ENCODE measurements around the gene CNDP1.
"Not testable (repeated sequence)": the region's sequence is repeated elsewhere in the genome, so short reads cannot be mapped to it uniquely, and the experiment has no call there.

Gene CNDP1

DNA sequence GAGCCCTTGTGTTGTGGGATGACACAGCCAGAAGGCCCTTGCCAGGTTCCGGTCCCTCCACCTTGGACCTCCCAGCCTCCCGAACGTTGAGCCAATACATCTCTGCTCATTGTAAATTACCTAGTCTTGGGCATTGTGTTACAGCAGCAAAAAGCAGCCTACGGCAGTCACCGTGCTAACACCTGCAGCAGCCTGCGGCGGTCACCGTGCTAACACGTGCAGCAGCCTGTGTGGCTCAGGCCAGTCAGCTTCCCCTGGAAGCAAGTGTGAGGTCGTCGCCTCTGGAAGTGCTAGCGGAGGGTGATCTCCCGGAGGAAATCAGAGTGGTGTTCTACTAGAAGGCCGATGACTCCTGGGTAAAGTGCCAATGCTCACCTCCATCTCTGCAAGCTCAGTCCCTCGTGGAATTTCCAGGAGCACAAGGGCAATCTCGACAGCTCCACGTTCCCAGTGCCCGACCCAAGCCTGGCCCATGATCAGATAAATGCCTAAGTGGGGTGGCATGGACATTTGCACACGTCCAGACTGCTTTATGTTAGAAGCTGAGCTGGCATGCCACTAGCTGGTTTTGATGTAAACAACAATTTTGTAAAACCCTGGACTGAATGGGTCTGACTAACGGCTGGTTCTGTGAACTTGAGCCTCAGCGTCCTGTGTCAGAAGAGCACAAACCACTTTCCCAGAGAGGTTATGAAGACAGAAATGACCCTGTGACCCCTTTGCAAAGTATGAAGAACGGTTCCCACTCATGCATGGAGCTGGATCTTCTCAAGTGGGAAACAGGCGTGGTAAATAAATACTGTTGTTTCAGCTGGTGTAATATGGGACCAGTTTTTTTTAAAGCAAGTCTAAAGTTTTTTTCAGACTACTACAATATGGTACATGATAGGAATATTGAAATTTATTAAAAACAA lies 11.4 kb upstream of the CNDP1 start:
- DNase-seq, result no peak

DNA sequence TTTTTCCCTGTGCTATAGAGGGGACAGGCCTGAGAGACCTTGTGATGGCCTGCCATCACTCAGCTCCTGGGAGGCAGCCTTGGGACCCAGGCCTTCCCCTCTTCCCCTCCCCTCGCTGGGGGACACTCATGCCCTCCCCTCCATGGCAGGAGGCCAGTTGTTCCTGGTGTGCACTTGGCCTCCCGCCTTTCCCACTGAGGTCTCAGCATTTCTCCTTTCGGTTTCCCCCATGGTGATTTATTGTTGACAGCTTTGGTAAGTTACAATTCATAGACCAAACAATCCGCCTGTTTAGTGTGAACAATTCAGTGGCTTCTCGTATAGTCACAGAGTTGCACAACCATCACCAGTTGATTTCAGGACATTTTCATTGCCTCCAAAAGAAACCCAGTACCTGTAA lies 10.2 kb upstream of the CNDP1 start:
- no peak for DNase-seq

DNA sequence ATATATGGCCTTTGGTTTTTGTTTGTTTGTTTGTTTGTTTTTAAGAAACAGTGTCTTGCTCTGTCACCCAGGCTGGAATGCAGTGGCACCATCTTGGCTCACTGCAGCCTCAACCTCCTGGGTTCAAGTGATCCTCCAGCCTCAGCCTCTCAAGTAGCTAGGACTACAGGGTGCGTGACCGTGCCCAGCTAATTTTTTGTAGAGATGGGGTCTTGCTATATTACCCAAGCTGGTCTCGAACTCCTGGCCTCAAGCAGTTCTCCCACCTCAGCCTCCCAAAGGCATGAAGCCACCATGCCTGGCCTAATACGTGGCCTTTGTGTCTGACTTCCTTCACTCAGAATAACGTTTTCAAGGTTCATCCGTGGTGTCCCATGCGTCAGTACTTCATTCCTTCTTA lies 9.4 kb upstream of the CNDP1 start:
- DNase-seq, result not testable (repeated sequence)

DNA sequence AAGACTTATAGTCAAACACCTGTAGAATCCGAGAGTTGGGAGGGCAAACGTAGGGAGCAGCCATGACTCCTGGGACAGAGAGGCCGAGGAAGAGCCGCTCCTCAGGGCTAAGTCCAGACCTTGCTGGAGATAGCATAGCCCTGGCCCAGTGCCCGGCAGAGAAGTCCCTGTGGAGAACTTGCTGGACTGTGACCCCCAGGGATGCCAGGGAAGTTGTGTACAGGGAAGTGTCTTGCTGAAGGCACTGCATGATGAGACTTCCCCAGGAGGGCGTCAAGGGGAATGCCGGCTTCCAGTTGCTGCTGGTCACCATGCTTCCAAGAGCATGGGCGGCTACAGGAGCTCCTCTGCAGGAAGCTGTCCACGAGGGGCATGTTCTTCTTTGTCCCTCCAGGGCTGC lies 8.6 kb upstream of the CNDP1 start:
- no peak for DNase-seq

DNA sequence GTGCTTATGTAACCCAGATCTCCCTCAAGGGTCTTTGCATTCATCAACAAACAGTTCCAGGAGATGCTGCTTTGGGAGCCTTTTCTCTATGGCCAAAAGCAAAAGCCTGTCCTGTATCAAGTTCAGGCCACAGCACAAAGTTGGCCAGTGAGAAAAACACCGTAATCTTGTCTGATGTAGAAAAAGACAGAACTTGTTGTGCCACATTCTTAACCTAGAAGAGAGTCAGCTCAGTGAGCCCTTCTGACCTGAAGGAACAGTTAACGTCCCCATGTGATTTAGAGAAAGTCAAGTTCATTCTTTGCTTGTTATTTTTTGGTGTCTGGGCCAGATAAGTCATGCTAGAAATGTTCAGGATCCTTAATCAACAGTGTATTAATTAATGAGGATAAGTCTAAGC lies 7.8 kb upstream of the CNDP1 start:
- no peak for DNase-seq

DNA sequence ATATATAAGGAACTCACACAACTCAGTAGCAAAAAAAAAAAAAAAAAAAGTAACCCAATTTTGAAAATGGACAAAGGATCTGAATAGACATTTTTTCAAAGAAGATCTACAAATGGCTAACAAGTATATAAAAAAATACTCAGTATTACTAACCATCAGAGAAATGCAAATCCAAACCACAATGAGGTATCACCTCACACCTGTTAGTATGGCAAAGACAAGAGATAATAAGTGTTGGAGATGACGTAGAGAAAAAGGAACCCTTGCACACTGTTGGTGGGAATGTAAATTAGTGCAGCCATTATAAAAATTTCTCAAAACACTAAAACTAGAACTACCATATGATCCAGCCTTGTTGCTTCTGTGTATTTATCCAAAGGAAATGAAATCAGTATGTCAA lies 5.8 kb upstream of the CNDP1 start:
- no peak for DNase-seq

DNA sequence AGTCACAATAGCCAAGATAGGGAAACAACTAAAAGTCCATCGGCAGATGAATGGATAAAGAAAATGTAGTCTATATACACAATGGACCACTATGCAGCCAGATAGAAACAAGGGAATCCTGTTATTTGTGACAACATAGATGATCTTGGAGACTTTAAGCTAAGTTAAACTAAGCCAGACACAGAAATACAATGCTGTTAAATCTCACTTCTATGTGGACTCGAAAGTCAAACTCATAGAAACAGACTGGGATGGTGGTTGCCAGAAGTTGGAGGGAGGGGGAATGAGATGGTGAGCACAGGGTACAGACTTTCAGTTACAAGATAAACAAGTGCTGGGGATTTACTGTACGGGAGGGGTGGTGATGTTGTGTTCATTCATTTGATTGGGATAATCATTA lies 5.4 kb upstream of the CNDP1 start:
- DNase-seq, result no peak

DNA sequence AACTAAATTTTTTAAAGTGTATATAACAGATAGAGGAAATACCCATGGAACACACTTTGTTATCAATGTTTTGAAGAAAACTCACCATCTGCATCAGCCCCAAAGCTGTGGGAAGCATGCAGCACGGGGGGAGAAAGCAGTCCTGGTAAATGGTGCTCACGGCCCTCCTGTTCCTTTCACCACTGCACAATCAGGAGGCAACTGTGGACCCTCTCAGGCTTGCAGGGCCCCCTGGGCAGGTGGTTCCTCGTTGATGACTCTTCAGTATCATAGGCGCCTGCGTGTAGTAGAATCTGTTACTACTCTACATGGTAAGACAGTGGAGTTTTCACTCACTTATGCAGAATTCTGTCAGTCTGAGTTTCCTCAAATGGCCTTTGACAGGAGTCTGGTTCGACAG lies 4.9 kb upstream of the CNDP1 start:
- DNase-seq, result no peak

DNA sequence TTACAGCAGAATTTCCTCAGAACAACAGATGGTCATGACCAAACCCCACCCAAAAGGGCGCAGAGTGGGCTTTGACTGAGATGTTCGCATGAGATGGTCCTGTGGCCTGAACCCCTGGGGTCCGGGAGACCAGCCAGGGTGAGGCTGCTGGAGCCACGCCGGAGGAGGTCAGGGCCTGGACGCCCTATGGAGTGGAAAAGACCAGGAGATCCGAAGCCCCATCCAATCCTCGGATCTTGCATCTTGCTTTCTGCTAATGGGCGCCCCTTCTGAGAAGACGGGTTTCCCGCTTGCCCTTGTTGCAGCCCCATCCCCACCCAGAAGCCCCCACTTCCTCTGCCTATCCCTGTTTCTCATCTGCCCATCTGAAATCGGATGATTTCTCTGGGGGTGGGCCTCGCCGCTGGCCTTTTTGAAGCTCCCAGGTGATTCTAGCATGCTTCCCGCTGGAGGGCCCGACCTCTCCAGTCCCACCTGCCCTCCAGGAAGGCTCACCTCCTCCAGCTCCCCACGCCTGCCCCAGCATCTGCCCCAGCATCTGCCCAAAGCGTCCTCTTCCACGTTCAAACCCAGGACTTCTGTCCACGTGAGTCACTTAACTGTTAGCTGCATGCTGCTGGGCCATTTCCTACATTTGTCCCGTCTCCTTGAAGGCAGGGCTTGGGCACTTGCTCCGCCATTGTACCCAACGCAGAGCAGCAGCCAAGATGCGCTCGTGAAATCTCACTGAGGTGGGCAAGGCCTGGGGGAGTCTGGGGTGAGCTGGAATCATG lies 4.3 kb upstream of the CNDP1 start:
- DNase-seq, result no peak

DNA sequence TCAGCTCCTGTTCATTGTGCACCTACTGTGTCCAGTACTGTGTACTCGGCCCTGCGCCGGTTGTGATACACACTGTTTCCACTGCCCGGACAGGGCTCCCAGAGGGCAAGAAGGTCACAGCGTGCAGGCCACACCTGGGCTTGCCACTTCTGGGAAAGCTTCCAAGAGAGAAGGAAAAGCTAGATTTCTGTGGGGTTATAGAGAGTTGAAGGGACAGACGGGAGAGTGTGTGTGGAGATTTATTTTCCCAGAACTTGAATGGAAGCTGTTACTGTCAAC lies 3.8 kb upstream of the CNDP1 start:
- no peak for DNase-seq

DNA sequence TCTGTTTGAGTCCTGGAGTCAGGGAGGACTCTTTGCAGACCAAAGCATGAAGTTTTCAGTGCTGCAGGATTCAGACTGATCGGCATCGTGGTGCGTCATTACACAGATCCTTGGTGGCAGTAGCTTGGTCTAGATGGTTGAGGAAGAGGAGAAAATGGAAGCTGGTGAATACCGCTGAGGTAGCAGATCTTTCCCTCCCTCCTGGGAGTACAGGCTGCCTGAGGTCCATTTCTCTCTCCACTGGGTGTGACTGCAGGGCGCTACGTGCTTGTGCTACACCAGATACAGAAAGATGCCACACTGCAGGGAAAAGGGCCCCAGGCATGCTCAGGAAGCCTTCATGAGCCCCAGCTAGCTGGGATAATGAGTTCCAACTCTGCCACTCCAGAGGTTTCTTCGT lies 3.3 kb upstream of the CNDP1 start:
- no peak for DNase-seq

DNA sequence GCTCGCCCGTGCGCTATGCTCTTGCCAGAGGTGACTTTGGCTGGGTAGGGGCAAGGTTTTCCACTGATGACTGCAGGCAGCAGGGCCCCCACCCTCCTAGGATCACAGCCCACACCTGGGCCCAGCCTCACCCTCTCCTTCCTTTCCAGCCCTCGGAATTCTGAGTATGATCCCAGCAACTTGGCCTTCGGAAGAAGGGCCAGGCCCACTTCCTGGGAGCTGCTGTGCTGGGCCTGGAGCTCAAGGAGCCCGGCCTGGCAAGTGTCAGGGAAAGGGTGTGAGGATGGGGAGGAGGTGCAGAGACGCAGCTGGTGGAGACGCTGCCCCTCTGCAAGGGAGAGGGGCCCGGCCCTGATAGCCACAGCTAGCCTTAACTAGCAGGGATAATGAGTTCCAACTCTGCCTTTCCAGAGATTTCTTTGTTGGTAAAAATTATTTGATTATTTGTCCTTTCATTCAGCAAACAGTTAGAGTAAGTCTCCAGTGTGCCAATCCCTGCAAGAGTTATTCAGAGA lies 1.7 kb upstream of the CNDP1 start:
- no peak for DNase-seq

DNA sequence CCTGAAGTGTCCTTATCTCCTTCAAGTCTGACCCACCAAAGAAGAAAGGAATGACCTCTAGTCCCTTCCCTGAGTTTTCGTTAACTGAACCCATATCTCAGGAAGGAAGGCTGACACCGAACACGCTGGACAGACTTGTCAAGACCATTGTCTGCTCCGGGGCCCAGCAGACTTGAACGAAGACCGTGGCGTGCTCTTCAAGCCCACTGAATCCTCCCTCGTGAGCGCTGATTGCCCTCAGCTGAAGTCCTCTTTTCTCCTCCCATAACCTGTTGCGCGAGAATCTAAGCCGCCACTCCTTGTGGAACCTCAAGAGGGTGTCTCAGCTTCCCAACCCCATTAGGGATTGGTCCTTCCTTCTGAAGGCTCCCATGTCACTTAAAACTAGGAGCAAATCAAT lies 634 bp upstream of the CNDP1 start:
- DNase-seq, result no peak

DNA sequence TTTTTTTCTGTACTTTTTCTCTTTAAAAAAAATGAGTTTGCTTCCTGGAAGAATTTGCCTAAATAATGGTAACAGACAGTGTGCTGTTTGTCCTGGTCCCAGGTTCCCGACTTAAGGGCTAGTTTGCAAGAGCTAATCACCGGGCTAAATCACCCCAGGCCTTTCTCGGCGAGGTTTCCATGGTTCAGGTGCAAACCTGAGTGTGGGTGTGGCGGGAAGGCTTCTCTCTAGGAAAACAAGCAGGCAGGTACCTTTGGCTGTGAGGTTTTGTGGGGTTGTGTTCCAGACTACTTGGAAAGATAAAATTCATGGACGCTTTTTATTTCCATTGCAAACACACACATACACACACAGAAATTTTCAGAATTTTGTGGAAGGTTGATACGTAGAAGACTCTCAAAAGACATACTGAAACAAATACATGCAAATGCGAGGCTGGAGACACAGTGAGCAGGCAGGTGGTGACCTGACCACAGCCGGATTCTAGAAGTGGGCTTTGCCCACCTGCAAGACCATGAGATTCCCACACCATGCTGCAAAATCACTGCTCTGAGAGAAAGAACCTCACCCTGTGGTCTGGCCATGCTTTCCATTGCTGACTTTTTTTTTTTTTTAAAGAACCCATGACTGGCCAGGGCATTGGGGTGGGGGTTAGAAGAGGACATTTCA lies 815 bp downstream of the CNDP1 start:
- DNase-seq, result no peak

DNA sequence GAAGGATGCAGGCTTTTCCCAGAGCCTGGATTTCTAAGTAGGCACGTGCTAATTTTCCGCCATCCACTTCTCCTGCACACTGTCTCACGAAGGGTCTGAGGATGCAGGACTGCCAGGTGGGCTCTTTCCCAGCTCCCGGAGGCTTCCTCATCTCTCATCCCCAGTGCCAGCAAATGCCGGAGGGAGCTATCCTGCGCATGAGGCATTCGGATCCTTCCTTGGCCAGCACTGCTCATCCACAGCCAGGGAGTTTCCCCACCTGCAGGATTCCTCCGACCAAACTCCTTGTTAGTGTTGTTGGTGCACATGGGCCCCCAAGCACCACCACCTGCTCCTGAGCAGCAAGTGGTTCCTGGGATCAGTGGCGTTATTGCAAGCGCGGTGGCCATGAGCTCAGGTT lies 5.0 kb downstream of the CNDP1 start:
- DNase-seq, result no peak

DNA sequence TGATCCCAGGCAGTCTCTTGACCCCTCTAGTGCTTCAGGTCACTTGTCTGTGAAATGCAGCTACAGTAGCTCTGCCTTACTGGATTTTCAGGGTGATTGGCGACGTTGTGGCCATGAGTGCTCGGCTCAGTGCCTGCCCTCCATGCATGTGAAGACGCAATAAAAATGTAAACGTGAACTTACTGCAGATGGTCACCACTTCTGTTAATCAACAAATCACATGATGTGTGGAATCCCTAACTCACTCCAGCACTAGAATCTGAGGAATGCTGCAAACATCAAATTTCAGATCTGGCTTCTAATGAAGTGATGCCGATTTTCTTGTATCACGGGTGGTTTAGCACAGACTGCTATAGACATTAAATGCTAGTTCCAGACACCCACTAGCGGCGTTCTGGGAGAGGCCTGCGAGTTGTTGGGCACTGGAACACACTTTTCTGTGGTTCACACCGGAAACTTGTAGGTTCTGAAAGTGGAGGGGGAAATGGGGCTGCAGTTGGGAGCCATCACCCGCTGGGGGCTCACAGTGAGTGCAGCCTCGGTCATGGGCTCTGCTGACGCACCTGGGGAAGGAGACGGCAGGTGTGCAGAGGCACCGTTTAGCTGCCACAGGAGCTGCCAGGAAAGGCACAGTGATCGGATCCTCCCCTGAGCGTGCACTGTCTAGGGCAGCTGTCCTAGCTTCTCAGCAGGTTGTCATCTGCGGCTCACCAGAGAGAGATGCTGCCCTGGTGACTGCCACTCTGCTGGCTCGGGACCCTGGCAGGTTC lies 6.5 kb downstream of the CNDP1 start:
- no peak for DNase-seq

DNA sequence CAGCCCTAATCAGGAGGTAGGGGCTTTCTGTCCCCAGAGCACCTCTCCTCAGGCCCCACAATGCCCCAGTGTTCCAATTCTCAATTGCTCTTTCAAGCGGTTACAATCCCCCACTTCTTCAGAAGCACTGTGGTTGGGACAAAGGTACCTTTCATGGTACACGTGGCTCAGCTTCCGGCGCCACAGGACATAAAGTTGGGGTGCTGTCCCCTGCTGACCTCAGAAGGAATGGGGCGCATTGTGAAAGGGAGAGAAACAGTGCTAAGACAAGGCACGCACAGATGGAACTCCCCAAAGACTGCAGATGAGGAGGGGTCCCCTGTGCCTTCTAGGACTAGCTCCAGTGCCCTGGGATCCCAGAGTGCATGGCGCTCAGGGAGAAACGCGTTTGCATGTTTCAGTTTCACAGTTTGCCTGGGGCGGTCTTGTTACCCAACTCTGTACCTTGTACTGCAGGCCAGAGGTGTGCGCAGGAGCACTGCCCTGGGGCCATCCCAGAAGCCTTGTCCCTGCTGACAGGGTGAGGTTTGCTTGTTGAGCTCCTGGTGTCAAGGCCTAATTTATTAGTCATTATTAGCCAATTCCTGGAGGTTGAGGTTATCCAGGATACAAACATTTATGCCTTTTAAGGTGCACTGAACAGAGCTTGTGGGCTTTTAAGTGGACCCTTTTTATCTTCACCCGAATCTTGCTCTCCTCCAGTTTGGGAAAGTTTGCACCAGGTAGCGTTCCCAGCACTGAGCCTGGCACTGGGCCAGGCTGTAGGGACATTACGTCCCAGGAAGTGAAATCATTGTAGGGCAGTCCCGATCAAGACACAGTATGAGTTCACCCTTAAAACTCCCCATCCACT lies 7.6 kb downstream of the CNDP1 start:
- no peak for DNase-seq

DNA sequence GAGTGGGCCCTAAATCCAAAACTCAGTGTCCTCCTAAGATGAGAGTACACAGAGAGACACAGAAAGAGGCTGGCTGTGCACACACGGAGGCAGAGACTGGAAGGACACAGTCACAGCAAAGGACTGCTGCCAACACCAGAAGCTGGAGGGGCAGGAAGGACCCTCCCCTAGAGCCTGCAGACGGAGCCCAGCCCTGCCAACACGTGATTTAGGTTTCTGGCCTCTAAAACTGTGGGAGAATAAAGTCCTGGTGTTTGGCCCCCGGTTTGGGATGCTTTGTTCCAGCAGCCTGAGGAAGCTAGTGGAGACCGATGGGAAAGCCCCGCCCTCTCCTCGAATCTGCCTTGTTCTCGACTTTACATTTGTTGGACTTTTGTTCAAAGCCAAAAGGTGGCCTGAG lies 10.6 kb downstream of the CNDP1 start:
- no peak for DNase-seq

DNA sequence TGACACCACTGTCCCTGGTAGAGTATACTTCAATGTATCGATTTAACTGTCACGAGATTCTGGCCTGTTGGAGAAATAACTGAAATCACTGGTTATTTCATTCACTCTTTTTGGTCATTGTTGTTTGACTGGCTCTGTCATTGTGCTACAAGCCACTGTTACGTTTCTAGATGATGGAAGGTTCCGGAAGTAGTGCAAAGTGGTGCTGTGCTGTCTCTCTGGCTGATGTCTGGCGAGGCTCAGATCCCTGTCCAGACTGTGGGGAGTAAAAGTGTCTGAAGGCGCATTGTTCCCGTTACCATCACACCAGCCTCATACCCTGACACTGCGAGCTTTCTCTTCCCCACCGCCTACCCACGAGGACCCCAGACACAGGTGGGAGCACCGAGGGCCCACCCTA lies 11.7 kb downstream of the CNDP1 start:
- DNase-seq, result no peak

DNA sequence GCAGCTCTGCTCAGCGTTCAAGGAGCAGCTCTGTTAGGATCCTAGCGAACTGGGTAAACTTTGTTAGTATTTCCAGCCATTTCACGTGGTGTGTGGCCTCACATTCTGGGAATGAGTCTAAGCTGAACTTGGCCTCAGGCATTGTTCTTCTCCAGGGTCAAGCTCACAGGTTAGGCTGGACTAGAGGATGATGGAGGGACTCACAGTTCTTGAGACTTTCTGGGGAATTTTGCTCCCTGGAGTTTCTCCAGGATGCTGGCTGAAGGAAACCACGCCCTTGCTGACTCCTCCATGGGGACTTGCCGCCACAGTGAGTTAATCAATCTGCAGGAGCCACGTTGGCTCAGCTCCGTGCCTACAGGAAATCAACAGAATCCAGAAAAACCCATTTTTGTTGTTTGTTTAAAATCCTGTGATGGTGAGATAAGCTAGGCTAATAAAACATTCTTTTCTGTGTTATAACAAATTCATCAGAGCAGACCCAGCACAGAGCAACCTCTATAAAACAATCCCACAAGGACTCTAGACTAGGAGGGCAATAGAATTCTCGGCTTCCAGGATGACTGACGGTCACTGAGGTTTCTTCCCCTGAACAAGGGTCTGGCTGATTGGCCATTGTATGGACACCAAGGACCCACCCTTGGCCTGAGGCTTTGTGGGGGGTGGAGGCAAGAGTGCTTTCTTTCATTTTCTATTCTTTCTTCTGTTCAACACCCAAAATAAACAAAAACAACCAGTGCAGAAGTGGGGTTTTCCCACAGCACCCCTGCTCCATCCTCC lies 12.6 kb downstream of the CNDP1 start:
- DNase-seq, result no peak

DNA sequence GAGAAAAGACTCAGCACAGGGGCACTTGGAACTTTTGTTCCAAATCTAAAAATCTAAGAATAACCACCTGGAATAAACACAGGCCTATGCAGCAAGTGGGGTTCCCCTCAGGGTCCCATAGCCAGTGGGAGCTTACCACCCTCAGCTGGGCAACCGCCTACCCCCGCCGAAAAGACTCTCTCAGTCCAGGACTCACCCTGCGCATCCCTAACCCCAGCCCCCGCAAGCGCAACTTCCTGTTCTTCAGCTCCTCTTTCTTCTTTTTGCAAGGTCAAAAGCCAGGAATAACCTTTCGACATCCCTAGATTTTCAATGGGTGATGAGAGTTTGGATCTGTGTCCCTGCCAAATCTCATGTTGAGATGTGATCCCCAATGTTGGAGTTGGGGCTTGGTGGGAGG lies 13.6 kb downstream of the CNDP1 start:
- DNase-seq, result no peak

All from cerebellar nuclear complex (tissue), 1 donor.